NCI-H524 (cell line): Measurements from ENCODE around the gene CSAD.

Experiments
- DNase-seq, 2 experiments: peaks; one replicate each; lab custom pipeline; 2025; lab: John Stamatoyannopoulos, UW

Gene CSAD

GRCh38 chr12:53180220-53180930 is at the start of gene CSAD, which contains the start of gene ZNF740:
TSS of gene CSAD (minus strand) at chr12:53180925. CDS start at chr12:53173470, 7,455 bp downstream.
TSS of gene ZNF740 (plus strand) at chr12:53180722. CDS start at chr12:53181984, 1,262 bp downstream.
- DNase-seq = peak; percentile 95 to 97

- DNase-seq = no peak
These were observed 49.6 kb upstream of the CSAD start for GRCh38 chr12:53230108-53230845.

- no peak for DNase-seq
These were observed 48.7 kb upstream of the CSAD start for GRCh38 chr12:53229454-53229853.

GRCh38 chr12:53227836-53228235 is 47.1 kb upstream of the CSAD start:
- no peak for DNase-seq

- DNase-seq = no peak
These were observed 46.6 kb upstream of the CSAD start for GRCh38 chr12:53227341-53227740.

- DNase-seq = no peak
These were observed 46.1 kb upstream of the CSAD start for GRCh38 chr12:53226815-53227214.

- DNase-seq = no peak
These were observed 45.1 kb upstream of the CSAD start for GRCh38 chr12:53225635-53226424.

GRCh38 chr12:53224897-53225634 is 44.3 kb upstream of the CSAD start:
- no peak for DNase-seq

GRCh38 chr12:53224061-53224896 is 43.6 kb upstream of the CSAD start:
- peak; percentile 12 to 37 for DNase-seq

- no peak for DNase-seq
These were observed 42.8 kb upstream of the CSAD start for GRCh38 chr12:53223389-53224060.

GRCh38 chr12:53222806-53223261 is 42.1 kb upstream of the CSAD start:
- no peak for DNase-seq

- DNase-seq = no peak
These were observed 41.5 kb upstream of the CSAD start for GRCh38 chr12:53222170-53222721.

- peak; percentile 9 to 47 for DNase-seq
These were observed 40.7 kb upstream of the CSAD start for GRCh38 chr12:53221203-53222080.

- DNase-seq = peak; percentile 53 to 84
These were observed 40.0 kb upstream of the CSAD start for GRCh38 chr12:53220694-53221202.

- DNase-seq = peak; percentile 9 to 55
These were observed 39.4 kb upstream of the CSAD start for GRCh38 chr12:53219956-53220693.

GRCh38 chr12:53219292-53219955 is 38.7 kb upstream of the CSAD start:
- DNase-seq = no peak

GRCh38 chr12:53218551-53219291 is 38.0 kb upstream of the CSAD start:
- DNase-seq = no peak
